Pancreas (tissue), 10 donors: Measurements from ENCODE around the gene TM2D3. TPM values are rescaled to one million over a fixed set of nuclear protein-coding genes. Genes with fewer than 3 reads are reported as not detected.
"Not testable (repeated sequence)": the region's sequence is repeated elsewhere in the genome, so short reads cannot be mapped to it uniquely, and the experiment has no call there.

Experiments used
- ATAC-seq, 4 donors: fragments of 200-7000 bp; cut with Tn5 transposase; one replicate each; pipeline versions ENCODE4 v1.8.0 to v1.9.1; 2020; ENCODE audit warnings: mild to moderate bottlenecking in 4 of 4, moderate library complexity in 4 of 4
- DNase-seq, 6 donors: peaks; one replicate each; pipeline ENCODE4 v3.0.0-alpha.2; 2020
- FAIRE-seq: peaks from 2 replicates; lab custom pipeline; 2012; peaks lifted over from hg19 to GRCh38; lab: Jason Lieb, UNC
- H3K27ac ChIP-seq, 4 donors: fragments of 200-600 bp; sonication (generic); 1 replicate in 3 of 4; 2 replicates in 1 of 4; pipeline versions ENCODE4 v1.5.0 to v1.8.0; 2020
- H3K27me3 ChIP-seq, 4 donors: fragments of 200-600 bp; one replicate each; pipeline ENCODE4 v1.8.0; 2021
- H3K36me3 ChIP-seq, 3 donors: fragments of 200-600 bp; sonication (generic) in 1 of 3; one replicate each; pipeline versions ENCODE4 v1.5.0 to v1.8.0; 2020 to 2021
- H3K4me1 ChIP-seq, 3 donors: fragments of 200-600 bp; one replicate each; pipeline ENCODE4 v1.8.0; 2021
- H3K4me3 ChIP-seq, 4 donors: fragments of 200-600 bp; sonication (generic) in 2 of 4; one replicate each; pipeline versions ENCODE4 v1.5.0 to v1.8.0; 2020 to 2021
- H3K9me3 ChIP-seq, 4 donors: fragments of 200-600 bp; one replicate each; pipeline ENCODE4 v1.8.0; 2021
- WGBS, 2 donors: extraction: QIAGEN DNeasy Blood & Tissue Kit; methylation state at CpG; one replicate each; pipeline ENCODE4 v1.1.7; 2013; 5-methylcytosine and 5-hydroxymethylcytosine counted together
- intact Hi-C, 3 donors: fragments of 100-400 bp; cut with DNase I; formaldehyde crosslinking; loops; one replicate each; pipeline versions ENCODE4 v1.11.1 to v1.14.2; 2022
- polyA plus RNA-seq, 2 donors: library from polyadenylated mRNA; stranded (reverse); fragments of 200-250 nt; gene quantifications; one replicate each; pipeline ENCODE4 v1.2.3, GENCODE V29; 2013
- total RNA-seq, 6 donors: library from RNA; stranded (reverse); fragmentation: NEBNext Ultra II Directional in 4 of 6; extraction: Animal tissue kit (Norgen Biotek cat#: 25700) in 4 of 6; gene quantifications; one replicate each; pipeline versions ENCODE4 v1.2.1 to v1.2.4, GENCODE V29; 2021 to 2023
- TF ChIP-seq, protein P1 (sequence below), 4 donors: fragments of 200-600 bp; sonication (generic) in 3 of 4; IDR thresholded peaks; one replicate each; pipeline versions ENCODE4 v1.5.0 to v1.8.0; 2021; ENCODE audit warnings: antibody characterized with exemption in 4 of 4
- donor health status: healthy with polysubstance abuse.
- donor health status: DM: no; HTN: no; CAD: no; lungs with moderate emphysema.
- donor health status: DM: no; HTN: no; CAD: no.
- donor health status: control.
- donor health status: control.
- donor health status: Bipolar disorder and iron deficiency.
- donor health status: DM: yes; HTN: yes; CAD: no.
- donor health status: DM: no; HTN: no; CAD: no.
- donor health status: DM: no; HTN: no; CAD: no.
- donor health status: DM: yes; HTN: yes; CAD: no.

TM2D3 gene
- total and polyA plus RNA-seq, 8 donors, result 16.0 to 42.8 (median 20.2) TPM

DNA sequence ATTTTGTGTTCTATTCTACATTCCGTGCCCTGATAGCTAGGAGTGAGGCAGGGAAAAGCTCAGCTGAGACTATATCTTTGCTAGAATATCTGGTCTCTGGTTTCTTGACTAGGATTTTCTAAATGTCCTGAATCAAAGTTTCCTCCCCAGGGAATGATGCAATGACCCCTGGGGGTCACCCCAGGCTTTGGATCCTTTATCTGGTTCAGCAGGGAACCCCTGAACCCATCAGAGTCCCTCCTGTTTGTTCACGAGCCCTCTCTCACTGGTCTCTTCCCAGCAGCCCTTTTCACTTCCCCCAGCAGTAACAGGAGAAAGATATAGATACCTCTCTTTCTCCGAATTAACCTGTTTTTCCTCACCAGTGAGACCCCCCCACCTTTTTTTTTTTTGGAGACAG lies 14.3 kb downstream of the TM2D3 start:
- TF ChIP-seq, protein P1, sequence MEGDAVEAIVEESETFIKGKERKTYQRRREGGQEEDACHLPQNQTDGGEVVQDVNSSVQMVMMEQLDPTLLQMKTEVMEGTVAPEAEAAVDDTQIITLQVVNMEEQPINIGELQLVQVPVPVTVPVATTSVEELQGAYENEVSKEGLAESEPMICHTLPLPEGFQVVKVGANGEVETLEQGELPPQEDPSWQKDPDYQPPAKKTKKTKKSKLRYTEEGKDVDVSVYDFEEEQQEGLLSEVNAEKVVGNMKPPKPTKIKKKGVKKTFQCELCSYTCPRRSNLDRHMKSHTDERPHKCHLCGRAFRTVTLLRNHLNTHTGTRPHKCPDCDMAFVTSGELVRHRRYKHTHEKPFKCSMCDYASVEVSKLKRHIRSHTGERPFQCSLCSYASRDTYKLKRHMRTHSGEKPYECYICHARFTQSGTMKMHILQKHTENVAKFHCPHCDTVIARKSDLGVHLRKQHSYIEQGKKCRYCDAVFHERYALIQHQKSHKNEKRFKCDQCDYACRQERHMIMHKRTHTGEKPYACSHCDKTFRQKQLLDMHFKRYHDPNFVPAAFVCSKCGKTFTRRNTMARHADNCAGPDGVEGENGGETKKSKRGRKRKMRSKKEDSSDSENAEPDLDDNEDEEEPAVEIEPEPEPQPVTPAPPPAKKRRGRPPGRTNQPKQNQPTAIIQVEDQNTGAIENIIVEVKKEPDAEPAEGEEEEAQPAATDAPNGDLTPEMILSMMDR (IDR thresholded peaks at IDR 0.05), result no peak
- Histone ChIP-seq H3K4me3 (no peak overlapping the region), H3K4me1 (no peaks in the 10 kb centered on the region), H3K9me3 (no peaks in the 10 kb centered on the region), H3K36me3 (peaks cover 0 to 12% (median 0%) of the 10 kb centered on the region in 3 donors), H3K27me3 (no peaks in the 10 kb centered on the region), H3K27ac (no peak overlapping the region)
- ATAC-seq (no peak), DNase-seq (no peak), FAIRE-seq (no peak)
- 85 to 89% methylated on average over 3 of the region's 3 CpGs for WGBS, 2 donors
- intact Hi-C loops, result loop anchor here in 1 of 3 donors (5.0 kb wide), 1 partner anchor 331 kb away; no protein-coding TSS in a partner anchor

DNA sequence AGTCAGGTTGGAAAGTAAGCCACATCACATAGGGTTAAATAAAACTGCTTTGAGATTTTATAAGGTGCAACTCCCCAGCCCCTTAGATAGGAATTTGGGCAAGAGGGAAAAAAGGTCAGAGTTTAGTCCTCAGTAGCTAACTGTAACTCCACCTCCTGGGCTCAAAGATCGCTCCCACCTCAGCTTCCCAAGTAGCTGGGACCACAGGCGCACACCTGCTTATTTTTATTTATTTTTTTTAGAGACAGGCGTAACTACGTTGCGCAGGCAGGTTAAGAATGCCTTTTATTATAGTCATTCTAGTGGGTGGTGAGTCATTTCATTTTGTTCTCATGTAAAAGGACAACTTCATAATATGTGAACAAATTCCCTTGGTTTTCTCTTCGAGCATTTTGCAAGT lies 14.7 kb downstream of the TM2D3 start:
- Histone ChIP-seq H3K4me1 (no peaks in the 10 kb centered on the region), H3K27ac (no peak overlapping the region), H3K27me3 (no peaks in the 10 kb centered on the region), H3K36me3 (peaks cover 0 to 8% (median 0%) of the 10 kb centered on the region in 3 donors), H3K4me3 (no peak overlapping the region), H3K9me3 (no peaks in the 10 kb centered on the region)
- ATAC-seq, result no peak
- intact Hi-C loops, result loop anchor here in 1 of 3 donors (5.0 kb wide), 1 partner anchor 330 kb away; no protein-coding TSS in a partner anchor
- no peak for FAIRE-seq
- WGBS, 2 donors, result 88 to 89% methylated on average over 6 of the region's 6 CpGs
- TF ChIP-seq, protein P1 (IDR thresholded peaks at IDR 0.05), result no peak
- DNase-seq, result no peak

DNA sequence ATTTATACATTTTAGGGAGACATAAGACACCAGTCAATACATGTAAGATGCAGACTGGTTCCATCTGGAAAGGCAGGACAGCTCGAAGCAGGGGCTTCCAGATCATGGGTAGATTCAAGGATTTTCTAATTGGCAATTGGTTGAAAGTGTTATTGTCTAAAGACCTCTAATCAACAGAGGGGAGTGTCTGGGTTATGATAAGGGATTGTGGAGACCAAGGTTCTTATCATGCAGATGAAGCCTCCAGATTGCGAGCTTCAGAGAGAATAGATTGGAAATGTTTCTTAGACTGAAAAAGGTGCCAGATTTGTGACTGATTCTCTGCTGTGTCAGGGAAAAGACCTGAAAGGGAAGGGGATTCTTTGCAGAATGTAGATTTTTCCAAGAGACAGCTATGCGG lies 15.1 kb downstream of the TM2D3 start:
- Histone ChIP-seq H3K27ac (no peak overlapping the region), H3K4me1 (no peaks in the 10 kb centered on the region), H3K27me3 (no peaks in the 10 kb centered on the region), H3K36me3 (peaks cover 0 to 3% (median 0%) of the 10 kb centered on the region in 3 donors), H3K9me3 (no peaks in the 10 kb centered on the region), H3K4me3 (no peak overlapping the region)
- DNase-seq (no peak), FAIRE-seq (no peak), ATAC-seq (no peak)
- TF ChIP-seq, protein P1 (IDR thresholded peaks at IDR 0.05), result no peak
- intact Hi-C loops, result loop anchor here in 1 of 3 donors (5.0 kb wide), 1 partner anchor 330 kb away; no protein-coding TSS in a partner anchor
- WGBS, 2 donors, result 81 to 82% methylated on average over 3 of the region's 3 CpGs

DNA sequence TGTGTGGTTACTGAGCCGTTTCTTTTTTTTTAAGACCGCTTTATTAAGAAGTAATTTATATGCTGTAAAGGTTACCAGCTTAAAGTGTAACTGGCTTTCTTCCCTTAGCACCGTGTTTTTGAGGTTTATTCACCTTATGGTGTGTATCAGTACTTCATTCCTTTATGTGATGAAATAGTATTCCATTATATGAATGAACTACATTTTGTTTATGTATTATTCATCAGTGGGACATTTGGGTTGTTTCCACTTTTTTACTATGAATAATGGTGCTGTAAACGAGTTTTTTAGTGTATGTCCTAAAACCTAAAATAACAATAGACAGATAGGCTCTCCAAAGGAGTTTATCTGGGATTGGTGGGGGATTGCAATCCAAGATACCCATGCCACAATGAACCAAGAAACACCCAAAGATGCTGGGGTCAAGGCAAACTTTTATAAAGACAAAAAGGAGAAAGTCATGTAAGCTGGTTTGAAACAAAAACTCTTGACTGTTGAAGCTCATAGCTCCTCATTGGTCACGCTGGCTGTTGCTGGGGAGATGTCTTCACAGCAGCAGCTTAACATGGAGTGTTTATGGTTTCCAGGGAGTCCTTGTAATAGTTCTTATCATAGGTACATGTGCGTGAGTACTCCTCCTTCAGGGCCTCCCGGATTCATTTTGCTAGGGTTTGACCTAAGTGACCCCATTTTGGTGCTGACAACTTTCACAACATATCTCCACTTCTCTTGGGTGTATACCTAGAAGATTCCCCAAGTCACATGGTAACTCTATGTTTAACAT lies 16.0 kb downstream of the TM2D3 start:
- DNase-seq, result no peak
- intact Hi-C loops, result loop anchor here in 1 of 3 donors (5.0 kb wide), 1 partner anchor 329 kb away; no protein-coding TSS in a partner anchor
- Histone ChIP-seq H3K4me3 (no peak overlapping the region), H3K4me1 (no peaks in the 10 kb centered on the region), H3K36me3 (no peaks in the 10 kb centered on the region), H3K27ac (no peak overlapping the region), H3K9me3 (no peaks in the 10 kb centered on the region), H3K27me3 (no peaks in the 10 kb centered on the region)
- no peak for FAIRE-seq
- no peak for ATAC-seq
- WGBS, 2 donors, result 71 to 78% methylated on average over 7 of the region's 7 CpGs
- TF ChIP-seq, protein P1 (IDR thresholded peaks at IDR 0.05), result no peak

DNA sequence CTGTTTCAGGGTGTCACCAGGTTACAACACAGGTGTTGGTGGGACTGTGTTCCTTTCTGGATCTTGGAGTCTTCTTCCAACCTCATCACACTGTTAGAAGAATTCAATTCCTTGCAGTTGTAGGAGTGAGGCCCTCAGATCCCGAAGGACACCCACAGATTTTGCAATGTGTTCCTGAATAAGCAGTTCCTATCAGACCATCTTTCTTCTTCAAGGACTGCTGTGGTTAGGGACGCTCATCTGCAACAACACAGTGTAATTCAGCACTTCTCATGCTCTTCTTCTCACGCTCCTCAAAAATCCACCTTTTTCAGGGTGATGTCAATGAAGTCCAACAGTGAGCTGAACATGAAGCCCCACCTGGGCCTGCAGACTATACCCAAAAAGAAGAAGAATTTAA lies 18.8 kb downstream of the TM2D3 start:
- H3K9me3 ChIP-seq, result no peaks in the 10 kb centered on the region
- intact Hi-C loops, result no loop called here
- TF ChIP-seq, protein P1 (IDR thresholded peaks at IDR 0.05), result no peak
- DNase-seq, result no peak
- ATAC-seq, result no peak
- H3K4me3 ChIP-seq, result no peak overlapping the region
- no peaks in the 10 kb centered on the region for H3K36me3 ChIP-seq
- H3K27ac ChIP-seq, result no peak overlapping the region
- H3K4me1 ChIP-seq, result no peaks in the 10 kb centered on the region
- FAIRE-seq, result no peak
- WGBS, 2 donors, result 86% methylated on average over 3 of the region's 3 CpGs
- H3K27me3 ChIP-seq, result no peaks in the 10 kb centered on the region

DNA sequence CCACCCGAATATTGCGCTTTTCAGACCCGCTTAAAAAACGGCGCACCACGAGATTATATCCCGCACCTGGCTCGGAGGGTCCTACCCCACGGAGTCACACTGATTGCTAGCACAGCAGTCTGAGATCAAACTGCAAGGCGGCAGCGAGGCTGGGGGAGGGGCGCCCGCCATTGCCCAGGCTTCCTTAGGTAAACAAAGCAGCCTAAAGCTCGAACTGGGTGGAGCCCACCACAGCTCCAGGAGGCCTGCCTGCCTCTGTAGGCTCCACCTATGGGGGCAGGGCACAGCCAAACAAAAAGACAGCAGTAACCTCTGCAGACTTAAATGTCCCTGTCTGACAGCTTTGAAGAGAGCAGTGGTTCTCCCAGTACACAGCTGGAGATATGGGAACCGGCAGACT lies 25.5 kb downstream of the TM2D3 start:
- H3K36me3 ChIP-seq, DNase-seq, H3K27ac ChIP-seq, ATAC-seq, H3K27me3 ChIP-seq, H3K4me3 ChIP-seq, FAIRE-seq, H3K4me1 ChIP-seq, intact Hi-C loops, H3K9me3 ChIP-seq: not testable (repeated sequence)
- 92 to 93% methylated on average over 1 to 10 of the region's 15 CpGs for WGBS, 2 donors
